ENCODE results near the gene TSC22D4. TPM values are rescaled to one million over a fixed set of nuclear protein-coding genes. Genes with fewer than 3 reads are reported as not detected.

TSC22D4 gene
- total and polyA plus RNA-seq, 2 experiments from 2014 or later = 26.2 to 89.6 TPM

DNA sequence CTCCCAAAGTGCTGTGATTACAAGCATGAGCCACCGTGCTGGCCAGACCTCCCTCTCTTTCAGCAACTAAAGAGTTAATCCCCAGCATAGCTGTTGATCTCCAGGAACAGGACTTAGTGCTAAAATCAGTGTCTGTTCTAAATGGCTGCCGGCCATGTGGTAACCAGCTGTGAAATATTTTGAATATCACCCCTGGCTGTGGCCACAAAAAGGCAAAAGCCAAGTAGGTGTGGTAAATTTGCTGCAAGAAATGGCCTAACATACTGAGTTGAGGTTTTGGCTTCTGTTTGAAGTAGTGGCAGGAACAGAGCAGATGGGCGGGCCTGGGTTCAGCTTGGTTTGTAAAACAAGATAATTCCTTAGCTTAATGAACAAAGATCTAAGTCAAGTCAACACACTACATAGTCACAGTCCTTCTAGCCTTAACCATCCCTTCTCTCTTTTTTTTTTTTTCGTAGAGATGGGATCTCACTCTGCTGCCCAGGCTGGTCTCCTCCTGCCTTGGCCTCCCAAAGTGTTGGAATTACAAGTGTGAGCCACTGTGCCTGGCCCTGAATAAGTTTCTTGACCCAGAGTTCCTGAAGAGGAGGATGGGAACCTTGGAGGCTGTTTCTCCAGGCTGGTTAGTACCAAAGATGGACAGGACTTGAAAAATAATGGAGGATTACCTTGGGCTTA, 37.3 kb upstream of the TSC22D4 start:
- H3K27ac ChIP-seq = no peak overlapping the region
- no peak overlapping the region for H2AFZ ChIP-seq

DNA sequence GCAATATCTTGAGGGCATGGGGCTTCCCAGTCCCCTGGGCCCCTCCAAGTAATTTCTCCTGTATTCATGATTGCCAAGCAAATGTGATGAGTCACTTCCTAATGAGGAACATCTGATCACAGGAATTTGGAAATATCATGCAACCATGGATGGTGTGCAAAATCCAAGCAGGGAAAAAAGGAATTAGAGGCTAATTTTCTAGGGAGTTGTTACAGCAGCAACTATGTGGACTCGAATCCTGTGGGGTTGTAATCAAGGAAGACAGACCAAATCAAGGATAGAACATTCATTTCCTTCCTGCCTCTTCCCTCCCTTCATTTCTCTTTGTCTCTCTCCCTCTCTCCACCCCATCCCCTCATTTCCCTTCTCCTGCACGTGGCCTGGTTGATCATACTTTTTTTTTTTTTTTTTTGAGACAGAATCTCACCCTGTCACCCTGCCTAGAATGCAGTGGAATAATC, 36.1 kb upstream of the TSC22D4 start:
- Histone ChIP-seq H3K4me1 (ENCODE audit: insufficient read depth) (no peaks in the 10 kb centered on the region), H3K36me3 (replicated peaks; ENCODE audit: insufficient read depth, low read depth) (no peaks in the 10 kb centered on the region), H3K27me3 (no peaks in the 10 kb centered on the region), H2AFZ (no peak overlapping the region), H3K27ac (no peak overlapping the region), H3K79me2 (no peaks in the 10 kb centered on the region), H3K9me2 (replicated peaks; ENCODE audit: insufficient read depth) (no peaks in the 10 kb centered on the region), H4K20me1 (ENCODE audit: insufficient read depth, poor library complexity, severe bottlenecking) (no peaks in the 10 kb centered on the region), H3K9me3 (ENCODE audit: low read depth) (no peaks in the 10 kb centered on the region), H3K4me2 (no peak overlapping the region), H3K4me3 (no peak overlapping the region)
- DNase-seq (ENCODE audit: low spot score) = no peak
- TF ChIP-seq EZH2 (IDR thresholded peaks at IDR 0.05; ENCODE audit: borderline replicate concordance) (no peak), EZH2phosphoT487 (IDR thresholded peaks at IDR 0.05; ENCODE audit: low read depth, severe bottlenecking, unreplicated experiment) (no peak)
- TF ChIP-seq, protein P1, sequence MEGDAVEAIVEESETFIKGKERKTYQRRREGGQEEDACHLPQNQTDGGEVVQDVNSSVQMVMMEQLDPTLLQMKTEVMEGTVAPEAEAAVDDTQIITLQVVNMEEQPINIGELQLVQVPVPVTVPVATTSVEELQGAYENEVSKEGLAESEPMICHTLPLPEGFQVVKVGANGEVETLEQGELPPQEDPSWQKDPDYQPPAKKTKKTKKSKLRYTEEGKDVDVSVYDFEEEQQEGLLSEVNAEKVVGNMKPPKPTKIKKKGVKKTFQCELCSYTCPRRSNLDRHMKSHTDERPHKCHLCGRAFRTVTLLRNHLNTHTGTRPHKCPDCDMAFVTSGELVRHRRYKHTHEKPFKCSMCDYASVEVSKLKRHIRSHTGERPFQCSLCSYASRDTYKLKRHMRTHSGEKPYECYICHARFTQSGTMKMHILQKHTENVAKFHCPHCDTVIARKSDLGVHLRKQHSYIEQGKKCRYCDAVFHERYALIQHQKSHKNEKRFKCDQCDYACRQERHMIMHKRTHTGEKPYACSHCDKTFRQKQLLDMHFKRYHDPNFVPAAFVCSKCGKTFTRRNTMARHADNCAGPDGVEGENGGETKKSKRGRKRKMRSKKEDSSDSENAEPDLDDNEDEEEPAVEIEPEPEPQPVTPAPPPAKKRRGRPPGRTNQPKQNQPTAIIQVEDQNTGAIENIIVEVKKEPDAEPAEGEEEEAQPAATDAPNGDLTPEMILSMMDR (IDR thresholded peaks at IDR 0.05; ENCODE audit: poor library complexity) = no peak
- WGBS (ENCODE audit: low lambda C conversion rate, missing lambda C conversion rate) = 31% methylated on average over 2 of the region's 2 CpGs

More for the DNA sequence above, 37.3 kb upstream of the TSC22D4 start:
- H3K27me3 ChIP-seq = no peaks in the 10 kb centered on the region
- TF ChIP-seq, protein P1 (IDR thresholded peaks at IDR 0.05; ENCODE audit: poor library complexity) = no peak
- TF ChIP-seq EZH2phosphoT487 (IDR thresholded peaks at IDR 0.05; ENCODE audit: low read depth, severe bottlenecking, unreplicated experiment) = no peak
- TF ChIP-seq EZH2 (IDR thresholded peaks at IDR 0.05; ENCODE audit: borderline replicate concordance) = no peak
- WGBS (ENCODE audit: low lambda C conversion rate, missing lambda C conversion rate) = 50% methylated on average over 4 of the region's 4 CpGs
- no peak overlapping the region for H3K4me3 ChIP-seq
- H3K79me2 ChIP-seq = no peaks in the 10 kb centered on the region
- no peaks in the 10 kb centered on the region for H4K20me1 ChIP-seq (ENCODE audit: insufficient read depth, poor library complexity, severe bottlenecking)
- DNase-seq (ENCODE audit: low spot score) = peak; percentile 21
- no peak overlapping the region for H3K4me2 ChIP-seq
- H3K36me3 ChIP-seq (replicated peaks; ENCODE audit: insufficient read depth, low read depth) = no peaks in the 10 kb centered on the region
- no peaks in the 10 kb centered on the region for H3K9me2 ChIP-seq (replicated peaks; ENCODE audit: insufficient read depth)
- no peaks in the 10 kb centered on the region for H3K4me1 ChIP-seq (ENCODE audit: insufficient read depth)
- no peaks in the 10 kb centered on the region for H3K9me3 ChIP-seq (ENCODE audit: low read depth)

DNA sequence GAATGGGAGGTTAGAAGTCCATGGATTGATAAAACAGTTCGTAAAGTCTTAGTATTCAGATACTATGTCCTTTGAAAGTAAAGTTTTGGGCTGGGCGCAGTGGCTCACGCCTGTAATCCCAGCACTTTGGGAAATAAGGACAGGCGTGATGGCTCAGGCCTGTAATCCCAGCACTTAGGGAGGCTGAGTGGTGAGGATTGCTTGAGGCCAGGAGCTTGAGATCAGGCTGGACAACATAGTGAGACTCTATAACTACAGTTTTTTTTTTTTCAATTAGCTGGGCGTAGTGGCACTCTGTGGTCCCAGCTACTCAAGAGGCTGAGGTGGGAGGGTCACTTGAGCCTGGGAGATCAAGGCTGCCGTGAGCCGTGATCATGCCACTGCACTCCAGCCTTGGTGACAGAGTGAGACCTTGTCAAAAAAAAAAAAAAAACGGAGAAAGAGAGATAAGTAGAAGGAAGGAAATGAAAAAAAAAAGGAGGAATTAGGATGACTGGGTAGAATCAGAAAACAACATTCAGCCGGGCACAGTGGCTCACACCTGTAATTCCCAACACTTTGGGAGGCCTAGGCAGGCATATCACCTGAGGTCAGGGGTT, 34.3 kb upstream of the TSC22D4 start:
- H3K27ac ChIP-seq = no peak overlapping the region
- H3K27me3 ChIP-seq = no peaks in the 10 kb centered on the region
- H3K4me1 ChIP-seq (ENCODE audit: insufficient read depth) = no peaks in the 10 kb centered on the region
- no peaks in the 10 kb centered on the region for H3K79me2 ChIP-seq
- no peak overlapping the region for H2AFZ ChIP-seq
- no peak for DNase-seq (ENCODE audit: low spot score)
- H3K4me3 ChIP-seq = no peak overlapping the region
- no peaks in the 10 kb centered on the region for H3K36me3 ChIP-seq (replicated peaks; ENCODE audit: insufficient read depth, low read depth)
- H3K9me3 ChIP-seq (ENCODE audit: low read depth) = no peaks in the 10 kb centered on the region
- H3K9me2 ChIP-seq (replicated peaks; ENCODE audit: insufficient read depth) = no peaks in the 10 kb centered on the region
- no peak for TF ChIP-seq EZH2phosphoT487 (IDR thresholded peaks at IDR 0.05; ENCODE audit: low read depth, severe bottlenecking, unreplicated experiment)
- TF ChIP-seq EZH2 (IDR thresholded peaks at IDR 0.05; ENCODE audit: borderline replicate concordance) = no peak
- TF ChIP-seq, protein P1 (IDR thresholded peaks at IDR 0.05; ENCODE audit: poor library complexity) = no peak
- no peaks in the 10 kb centered on the region for H4K20me1 ChIP-seq (ENCODE audit: insufficient read depth, poor library complexity, severe bottlenecking)
- no peak overlapping the region for H3K4me2 ChIP-seq
- 86% methylated on average over 9 of the region's 9 CpGs for WGBS (ENCODE audit: low lambda C conversion rate, missing lambda C conversion rate)
